ENCODE measurements around the gene ERCC6L. TPM values are rescaled to one million over a fixed set of nuclear protein-coding genes. Genes with fewer than 3 reads are reported as not detected.
"Not testable (repeated sequence)": the region's sequence is repeated elsewhere in the genome, so short reads cannot be mapped to it uniquely, and the experiment has no call there.

The ERCC6L gene
- total and polyA plus RNA-seq, 7 experiments from 2014 or later: 0.11 to 6.6 (median 0.22) TPM

DNA sequence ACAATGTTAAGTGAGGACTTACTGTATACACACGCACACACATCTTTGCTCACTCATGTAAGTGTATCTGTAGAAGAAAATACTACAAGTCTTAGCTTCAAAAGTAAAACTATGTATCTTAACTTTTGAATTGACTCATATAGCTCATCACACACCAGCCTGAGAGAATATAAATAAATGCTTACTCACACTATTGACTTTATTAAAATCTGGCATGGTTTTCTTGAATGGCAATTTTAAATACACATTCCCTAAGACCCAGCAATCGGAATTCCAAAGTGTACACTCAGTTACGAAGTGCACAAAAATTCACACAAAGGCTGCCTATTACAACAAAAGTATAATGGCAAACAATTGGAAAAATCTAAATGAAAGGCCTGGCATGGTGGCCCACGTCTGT lies 2.0 kb downstream of the ERCC6L start:
- DNase-seq: no peak
- Histone ChIP-seq H3K9me3 (ENCODE audit: control insufficient read depth in 2 of 3, low read length in 3 of 3) (no peaks in the 10 kb centered on the region), H3K27ac (ENCODE audit: low read depth, low read length) (no peak overlapping the region), H3K4me1 (ENCODE audit: control insufficient read depth in 2 of 2, insufficient read depth in 2 of 2, low read length in 2 of 2) (no peaks in the 10 kb centered on the region), H3K27me3 (ENCODE audit: control insufficient read depth in 2 of 2, insufficient read depth in 2 of 2, low read length in 2 of 2) (no peaks in the 10 kb centered on the region), H3K4me3 (ENCODE audit: low read length) (no peak overlapping the region), H3K36me3 (ENCODE audit: control insufficient read depth in 2 of 3, insufficient read depth in 3 of 3, low read length in 3 of 3) (no peaks in the 10 kb centered on the region)
- POLR2A ChIA-PET: no interaction called here
- peaks cover 0 to 4% (median 0%) of the 10 kb centered on the region in 11 donors for H3K9me3 Mint-ChIP-seq
- H3K4me1 Mint-ChIP-seq: peaks cover 0 to 15% (median 0%) of the 10 kb centered on the region in 7 donors
- intact Hi-C loops (cut with micrococcal nuclease): loop anchor here in 1 of 2 donors (5.0 kb wide), 2 partner anchors 55 to 335 kb away; partner anchors contain the start of genes HDAC8 and PIN4
- peak overlapping the region in 1 of 10 donors; percentile 42 for H3K4me3 Mint-ChIP-seq
- ATAC-seq: no peak
- no peaks in the 10 kb centered on the region for H3K27me3 Mint-ChIP-seq
- H3K27ac Mint-ChIP-seq: no peak overlapping the region
- peaks cover 0 to 5% (median 0%) of the 10 kb centered on the region in 5 donors for H3K36me3 Mint-ChIP-seq
- CTCF ChIA-PET: no interaction called here

- Mint-ChIP-seq H3K4me3 (no peak overlapping the region), H3K27ac (no peak overlapping the region)
- intact Hi-C loops (cut with micrococcal nuclease): no loop called here
Measured at GRCh38 chrX:72230290-72230689, 8.5 kb downstream of the ERCC6L start.

GRCh38 chrX:72220375-72220774 lies 18.5 kb downstream of the ERCC6L start:
- DNase-seq; H3K4me1 Mint-ChIP-seq; H3K4me3 Mint-ChIP-seq; H3K9me3 Mint-ChIP-seq; H3K27me3 Mint-ChIP-seq; H3K27ac Mint-ChIP-seq; H3K36me3 ChIP-seq (ENCODE audit: control insufficient read depth in 2 of 3, insufficient read depth in 3 of 3, low read length in 3 of 3); H3K4me1 ChIP-seq (ENCODE audit: control insufficient read depth in 2 of 2, insufficient read depth in 2 of 2, low read length in 2 of 2); intact Hi-C loops (cut with micrococcal nuclease); POLR2A ChIA-PET; H3K27ac ChIP-seq (ENCODE audit: low read depth, low read length); CTCF ChIA-PET; H3K9me3 ChIP-seq (ENCODE audit: control insufficient read depth in 2 of 3, low read length in 3 of 3); H3K27me3 ChIP-seq (ENCODE audit: control insufficient read depth in 2 of 2, insufficient read depth in 2 of 2, low read length in 2 of 2); H3K4me3 ChIP-seq (ENCODE audit: low read length); ATAC-seq: not testable (repeated sequence)
- H3K36me3 Mint-ChIP-seq: peaks cover 0 to 13% (median 8%) of the 10 kb centered on the region in 5 donors

More at GRCh38 chrX:72230290-72230689, 8.5 kb downstream of the ERCC6L start:
- Histone ChIP-seq H3K4me3 (ENCODE audit: low read length) (no peak overlapping the region), H3K4me1 (ENCODE audit: control insufficient read depth in 2 of 2, insufficient read depth in 2 of 2, low read length in 2 of 2) (no peaks in the 10 kb centered on the region), H3K27me3 (ENCODE audit: control insufficient read depth in 2 of 2, insufficient read depth in 2 of 2, low read length in 2 of 2) (no peaks in the 10 kb centered on the region), H3K36me3 (ENCODE audit: control insufficient read depth in 2 of 3, insufficient read depth in 3 of 3, low read length in 3 of 3) (no peaks in the 10 kb centered on the region), H3K9me3 (ENCODE audit: control insufficient read depth in 2 of 3, low read length in 3 of 3) (no peaks in the 10 kb centered on the region), H3K27ac (ENCODE audit: low read depth, low read length) (no peak overlapping the region)
- peaks cover 0 to 2% (median 0%) of the 10 kb centered on the region in 7 donors for H3K4me1 Mint-ChIP-seq
- POLR2A ChIA-PET: no interaction called here
- peaks cover 0 to 24% (median 5%) of the 10 kb centered on the region in 5 donors for H3K36me3 Mint-ChIP-seq
- DNase-seq (no peak), ATAC-seq (no peak)
- H3K27me3 Mint-ChIP-seq: no peaks in the 10 kb centered on the region
- peaks cover 0 to 6% (median 0%) of the 10 kb centered on the region in 11 donors for H3K9me3 Mint-ChIP-seq
- CTCF ChIA-PET: no interaction called here

- H3K36me3 Mint-ChIP-seq: peaks cover 0 to 14% (median 4%) of the 10 kb centered on the region in 5 donors
- intact Hi-C loops (cut with micrococcal nuclease): no loop called here
Measured at GRCh38 chrX:72216973-72217372, 21.9 kb downstream of the ERCC6L start.

DNA sequence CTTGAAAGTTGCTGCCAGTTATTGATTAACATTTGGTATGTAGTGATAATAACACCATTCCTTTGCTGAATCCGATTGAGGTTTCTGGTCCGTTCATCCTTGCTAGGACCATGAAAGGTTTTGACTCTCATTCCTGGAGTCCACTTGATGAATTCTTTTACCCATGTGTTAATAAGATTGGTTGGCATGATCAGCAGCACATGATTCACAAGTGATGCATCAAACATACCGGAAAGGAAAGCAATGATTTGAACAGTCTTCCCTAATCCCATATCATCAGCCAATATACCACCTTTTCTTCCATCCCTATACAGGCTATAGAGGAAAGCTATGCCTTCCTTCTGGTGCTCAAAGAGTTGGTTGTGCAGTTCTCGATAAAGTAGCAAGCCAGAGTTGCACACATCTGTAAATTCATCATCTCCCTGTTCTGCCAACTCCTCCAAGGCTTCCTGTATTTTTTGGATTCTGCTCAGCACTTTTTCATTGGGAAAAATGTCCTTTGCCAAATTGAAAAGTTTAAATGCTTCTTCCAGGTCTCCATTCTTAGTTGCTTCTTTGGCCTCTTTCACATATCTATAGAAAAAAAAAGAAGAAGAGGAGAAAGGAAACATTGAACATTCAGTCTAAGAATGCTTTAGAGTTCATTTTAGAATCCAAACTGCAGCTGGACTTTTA lies 30.6 kb downstream of the ERCC6L start:
- no peak overlapping the region for H3K27ac Mint-ChIP-seq
- peaks cover 0 to 36% (median 20%) of the 10 kb centered on the region in 5 donors for H3K36me3 Mint-ChIP-seq
- Histone ChIP-seq H3K27ac (ENCODE audit: low read depth, low read length) (no peak overlapping the region), H3K4me1 (ENCODE audit: control insufficient read depth in 2 of 2, insufficient read depth in 2 of 2, low read length in 2 of 2) (no peaks in the 10 kb centered on the region), H3K36me3 (ENCODE audit: control insufficient read depth in 2 of 3, insufficient read depth in 3 of 3, low read length in 3 of 3) (no peaks in the 10 kb centered on the region), H3K4me3 (ENCODE audit: low read length) (no peak overlapping the region), H3K9me3 (ENCODE audit: control insufficient read depth in 2 of 3, low read length in 3 of 3) (no peaks in the 10 kb centered on the region), H3K27me3 (ENCODE audit: control insufficient read depth in 2 of 2, insufficient read depth in 2 of 2, low read length in 2 of 2) (no peaks in the 10 kb centered on the region)
- intact Hi-C loops (cut with micrococcal nuclease): no loop called here
- H3K9me3 Mint-ChIP-seq: no peaks in the 10 kb centered on the region
- ChIA-PET CTCF (no interaction called here), POLR2A (no interaction called here)
- no peak overlapping the region for H3K4me3 Mint-ChIP-seq
- no peak for DNase-seq
- ATAC-seq: no peak
- no peaks in the 10 kb centered on the region for H3K27me3 Mint-ChIP-seq
- no peaks in the 10 kb centered on the region for H3K4me1 Mint-ChIP-seq

More at GRCh38 chrX:72216973-72217372, 21.9 kb downstream of the ERCC6L start:
- H3K27ac ChIP-seq (ENCODE audit: low read depth, low read length): no peak overlapping the region
- Mint-ChIP-seq H3K4me3 (no peak overlapping the region), H3K4me1 (peaks cover 0 to 2% (median 0%) of the 10 kb centered on the region in 7 donors), H3K9me3 (no peaks in the 10 kb centered on the region), H3K27me3 (no peaks in the 10 kb centered on the region), H3K27ac (no peak overlapping the region)
- no peaks in the 10 kb centered on the region for H3K9me3 ChIP-seq (ENCODE audit: control insufficient read depth in 2 of 3, low read length in 3 of 3)
- H3K4me1 ChIP-seq (ENCODE audit: control insufficient read depth in 2 of 2, insufficient read depth in 2 of 2, low read length in 2 of 2): no peaks in the 10 kb centered on the region
- H3K4me3 ChIP-seq (ENCODE audit: low read length): no peak overlapping the region
- ChIA-PET CTCF (no interaction called here), POLR2A (no interaction called here)
- H3K27me3 ChIP-seq (ENCODE audit: control insufficient read depth in 2 of 2, insufficient read depth in 2 of 2, low read length in 2 of 2): no peaks in the 10 kb centered on the region
- ATAC-seq (no peak), DNase-seq (no peak)
- no peaks in the 10 kb centered on the region for H3K36me3 ChIP-seq (ENCODE audit: control insufficient read depth in 2 of 3, insufficient read depth in 3 of 3, low read length in 3 of 3)

GRCh38 chrX:72207366-72207765 lies 31.5 kb downstream of the ERCC6L start:
- ATAC-seq (no peak), DNase-seq (no peak)
- POLR2A ChIA-PET: no interaction called here
- H3K9me3 Mint-ChIP-seq: no peaks in the 10 kb centered on the region
- H3K27ac Mint-ChIP-seq: no peak overlapping the region
- Histone ChIP-seq H3K4me3 (ENCODE audit: low read length) (no peak overlapping the region), H3K36me3 (ENCODE audit: control insufficient read depth in 2 of 3, insufficient read depth in 3 of 3, low read length in 3 of 3) (no peaks in the 10 kb centered on the region), H3K27ac (ENCODE audit: low read depth, low read length) (no peak overlapping the region), H3K27me3 (ENCODE audit: control insufficient read depth in 2 of 2, insufficient read depth in 2 of 2, low read length in 2 of 2) (no peaks in the 10 kb centered on the region), H3K4me1 (ENCODE audit: control insufficient read depth in 2 of 2, insufficient read depth in 2 of 2, low read length in 2 of 2) (no peaks in the 10 kb centered on the region), H3K9me3 (ENCODE audit: control insufficient read depth in 2 of 3, low read length in 3 of 3) (no peaks in the 10 kb centered on the region)
- H3K4me3 Mint-ChIP-seq: no peak overlapping the region
- H3K36me3 Mint-ChIP-seq: peaks cover 0 to 34% (median 20%) of the 10 kb centered on the region in 5 donors
- H3K27me3 Mint-ChIP-seq: no peaks in the 10 kb centered on the region
- intact Hi-C loops (cut with micrococcal nuclease): no loop called here
- CTCF ChIA-PET: no interaction called here
- H3K4me1 Mint-ChIP-seq: no peaks in the 10 kb centered on the region

DNA sequence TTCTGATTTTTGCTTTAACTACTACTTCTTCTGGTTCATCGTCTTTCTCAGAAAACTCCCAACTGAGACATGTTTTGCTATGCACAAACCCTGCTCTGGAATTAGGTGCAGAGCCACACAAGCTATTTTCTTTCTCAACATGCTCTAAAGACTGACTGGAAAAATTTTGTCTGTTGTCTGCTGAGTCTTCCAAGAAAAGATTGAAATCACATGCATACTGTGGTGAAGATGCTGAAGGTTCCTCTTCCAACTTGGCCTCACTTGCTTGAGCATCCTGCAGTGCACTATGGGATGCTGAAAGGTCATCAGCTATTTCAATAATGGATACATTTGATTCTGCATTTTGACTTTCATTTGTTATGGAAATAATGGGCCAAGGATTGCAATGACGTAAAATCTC lies 33.1 kb downstream of the ERCC6L start:
- H3K27me3 Mint-ChIP-seq: no peaks in the 10 kb centered on the region
- Histone ChIP-seq H3K27me3 (ENCODE audit: control insufficient read depth in 2 of 2, insufficient read depth in 2 of 2, low read length in 2 of 2) (no peaks in the 10 kb centered on the region), H3K4me1 (ENCODE audit: control insufficient read depth in 2 of 2, insufficient read depth in 2 of 2, low read length in 2 of 2) (no peaks in the 10 kb centered on the region), H3K9me3 (ENCODE audit: control insufficient read depth in 2 of 3, low read length in 3 of 3) (no peaks in the 10 kb centered on the region), H3K4me3 (ENCODE audit: low read length) (no peak overlapping the region), H3K36me3 (ENCODE audit: control insufficient read depth in 2 of 3, insufficient read depth in 3 of 3, low read length in 3 of 3) (no peaks in the 10 kb centered on the region), H3K27ac (ENCODE audit: low read depth, low read length) (no peak overlapping the region)
- intact Hi-C loops (cut with micrococcal nuclease): no loop called here
- no peak overlapping the region for H3K4me3 Mint-ChIP-seq
- peaks cover 0 to 32% (median 20%) of the 10 kb centered on the region in 5 donors for H3K36me3 Mint-ChIP-seq
- CTCF ChIA-PET: no interaction called here
- ATAC-seq (no peak), DNase-seq (no peak)
- H3K9me3 Mint-ChIP-seq: no peaks in the 10 kb centered on the region
- no peaks in the 10 kb centered on the region for H3K4me1 Mint-ChIP-seq
- POLR2A ChIA-PET: no interaction called here
- H3K27ac Mint-ChIP-seq: no peak overlapping the region

Data from naive thymus-derived CD4-positive, alpha-beta T cell (primary cell).